CD14-positive monocyte (primary cell): ENCODE results near the gene ACVR1. TPM values are rescaled to one million over a fixed set of nuclear protein-coding genes. Genes with fewer than 3 reads are reported as not detected.

Experiments
- DNase-seq, 3 donors: peaks; one replicate each; pipeline ENCODE4 v3.0.0-alpha.2; 2011 to 2022
- H2AFZ ChIP-seq: 2 replicates; pipeline ENCODE4 v1.6.0; 2012; ENCODE audit warnings: mild to moderate bottlenecking, low read depth, low read length, inconsistent platforms; ENCODE audit not compliant: insufficient read depth, poor library complexity, severe bottlenecking
- H3K27ac ChIP-seq, 2 donors: 1 replicate in 1 of 2; 2 replicates in 1 of 2; pipeline ENCODE4 v1.5.1; 2012 to 2013; ENCODE audit warnings: low read length in 2 of 2, control low read depth in 1 of 2, inconsistent platforms in 1 of 2, low read depth in 1 of 2, mild to moderate bottlenecking in 1 of 2
- H3K27me3 ChIP-seq, 2 donors: one replicate each; pipeline versions ENCODE4 v1.6.0 to v1.6.1; 2011 to 2013; ENCODE audit warnings: low read length in 2 of 2; ENCODE audit not compliant: control insufficient read depth in 2 of 2, insufficient read depth in 2 of 2
- H3K36me3 ChIP-seq, 2 donors: replicated peaks in 1 of 2; 1 replicate in 1 of 2; 2 replicates in 1 of 2; pipeline versions ENCODE4 v1.5.1 to v1.6.1; 2012 to 2013; ENCODE audit warnings: low read length in 2 of 2, control low read depth in 1 of 2, inconsistent platforms in 1 of 2, mild to moderate bottlenecking in 1 of 2; ENCODE audit not compliant: insufficient read depth in 2 of 2, control insufficient read depth in 1 of 2
- H3K4me1 ChIP-seq, 2 donors: 1 replicate in 1 of 2; 2 replicates in 1 of 2; pipeline versions ENCODE4 v1.5.1 to v1.6.1; 2012 to 2013; ENCODE audit warnings: low read length in 2 of 2, control low read depth in 1 of 2, inconsistent platforms in 1 of 2, mild to moderate bottlenecking in 1 of 2, moderate library complexity in 1 of 2; ENCODE audit not compliant: insufficient read depth in 2 of 2, control insufficient read depth in 1 of 2
- H3K4me2 ChIP-seq: replicated peaks from 2 replicates; pipeline ENCODE3; 2012; ENCODE audit warnings: low read length, moderate library complexity, mild to moderate bottlenecking; ENCODE audit not compliant: poor library complexity, severe bottlenecking; ENCODE audit errors: extremely low read depth
- H3K4me3 ChIP-seq, 3 experiments: fragments of 200-600 bp in 1 of 3; sonication (generic) in 1 of 3; replicated peaks in 1 of 3; 1 replicate in 2 of 3; 2 replicates in 1 of 3; pipeline ENCODE4 v1.5.1; 2011 to 2013; ENCODE audit warnings: low read length in 3 of 3, mild to moderate bottlenecking in 3 of 3, control low read depth in 2 of 3, low read depth in 2 of 3, inconsistent platforms in 1 of 3, moderate library complexity in 1 of 3
- H3K79me2 ChIP-seq: 2 replicates; pipeline ENCODE4 v1.6.0; 2012; ENCODE audit warnings: mild to moderate bottlenecking, control low read depth, inconsistent platforms, low read length, moderate library complexity; ENCODE audit not compliant: insufficient read depth
- H3K9ac ChIP-seq: 2 replicates; pipeline ENCODE4 v1.6.0; 2017; ENCODE audit warnings: low read length, mild to moderate bottlenecking; ENCODE audit not compliant: insufficient read depth, poor library complexity, severe bottlenecking
- H3K9me3 ChIP-seq, 2 donors: replicated peaks in 1 of 2; 1 replicate in 1 of 2; 2 replicates in 1 of 2; pipeline versions ENCODE4 v1.5.1 to v1.6.1; 2012 to 2013; ENCODE audit warnings: low read length in 2 of 2, control low read depth in 1 of 2; ENCODE audit not compliant: control insufficient read depth in 1 of 2, insufficient read depth in 1 of 2
- H4K20me1 ChIP-seq: 2 replicates; pipeline ENCODE4 v1.6.0; 2012; ENCODE audit warnings: mild to moderate bottlenecking, low read length, control low read depth, moderate library complexity; ENCODE audit not compliant: insufficient read depth
- H3K27ac Mint-ChIP-seq, 7 donors: one replicate each; pipeline ENCODE4 v1.8.0; 2020; ENCODE audit warnings: mild to moderate bottlenecking in 7 of 7, mixed read lengths in 7 of 7, moderate library complexity in 6 of 7, inconsistent platforms in 2 of 7
- H3K27me3 Mint-ChIP-seq, 3 donors: one replicate each; pipeline ENCODE4 v1.8.0; 2021 to 2022; ENCODE audit warnings: low read depth in 3 of 3, mild to moderate bottlenecking in 3 of 3, mixed read lengths in 3 of 3, moderate library complexity in 3 of 3, inconsistent platforms in 1 of 3
- H3K36me3 Mint-ChIP-seq, 2 donors: one replicate each; pipeline ENCODE4 v1.8.0; 2020; ENCODE audit warnings: mixed read lengths in 2 of 2, inconsistent platforms in 1 of 2, mild to moderate bottlenecking in 1 of 2
- H3K4me1 Mint-ChIP-seq: one replicate; pipeline ENCODE4 v1.8.0; 2020; ENCODE audit warnings: mild to moderate bottlenecking, mixed read lengths
- H3K4me3 Mint-ChIP-seq, 2 donors: one replicate each; pipeline ENCODE4 v1.8.0; 2020; ENCODE audit warnings: mild to moderate bottlenecking in 2 of 2, mixed read lengths in 2 of 2, moderate library complexity in 1 of 2
- H3K9me3 Mint-ChIP-seq, 7 donors: one replicate each; pipeline ENCODE4 v1.8.0; 2020 to 2022; ENCODE audit warnings: mixed read lengths in 7 of 7, mild to moderate bottlenecking in 6 of 7, moderate library complexity in 6 of 7, inconsistent platforms in 2 of 7
- CTCF ChIP-seq: fragments of 200-600 bp; IDR thresholded peaks from one replicate; pipeline ENCODE4 v1.8.0; 2022; ENCODE audit warnings: antibody characterized with exemption, mild to moderate bottlenecking
- WGBS: methylation state at CpG from one replicate; pipeline ENCODE4 v1.1.5; 2013; ENCODE audit warnings: missing lambda C conversion rate; ENCODE audit not compliant: insufficient coverage; 5-methylcytosine and 5-hydroxymethylcytosine counted together
- intact Hi-C, 2 donors: fragments of 100-400 bp; cut with micrococcal nuclease; formaldehyde crosslinking; loops; one replicate each; pipeline versions ENCODE4 v1.15.0 to v1.15.1; 2023
- polyA plus RNA-seq, 3 donors: library from polyadenylated mRNA; depleted of rRNA in 1 of 3; unstranded in 2 of 3; stranded (reverse) in 1 of 3; fragments of 300-500 nt in 2 of 3; fragments of >200 nt in 1 of 3; fragmentation: Illumina TruSeq in 2 of 3; gene quantifications; 1 replicate in 2 of 3; 2 replicates in 1 of 3; pipeline ENCODE4 v1.2.3, GENCODE V29; 2012 to 2021

Gene ACVR1
- polyA plus RNA-seq, 3 donors: 2.8 to 13.4 (median 4.9) TPM

- 100% methylated on average over 2 of the region's 2 CpGs for WGBS
- Histone ChIP-seq H3K27ac (no peak overlapping the region), H3K4me3 (no peak overlapping the region), H3K4me1 (no peaks in the 10 kb centered on the region), H3K36me3 (peaks cover 8 to 29% of the 10 kb centered on the region in 2 donors), H2AFZ (no peak overlapping the region), H3K9ac (no peak overlapping the region), H3K9me3 (no peaks in the 10 kb centered on the region), H3K79me2 (no peaks in the 10 kb centered on the region), H4K20me1 (peaks cover 4% of the 10 kb centered on the region), H3K27me3 (no peaks in the 10 kb centered on the region), H3K4me2 (no peak overlapping the region)
- TF ChIP-seq CTCF: no peak
- H3K27ac Mint-ChIP-seq: no peak overlapping the region
- no peaks in the 10 kb centered on the region for H3K9me3 Mint-ChIP-seq
- DNase-seq: no peak
- intact Hi-C loops: no loop called here
- H3K4me3 Mint-ChIP-seq: no peak overlapping the region
- H3K4me1 Mint-ChIP-seq: no peaks in the 10 kb centered on the region
- peaks cover 20 to 22% of the 10 kb centered on the region in 2 donors for H3K36me3 Mint-ChIP-seq
- no peaks in the 10 kb centered on the region for H3K27me3 Mint-ChIP-seq
These were observed 92.9 kb downstream of the ACVR1 start for GRCh38 chr2:157783245-157783644.

- Mint-ChIP-seq H3K4me1 (no peaks in the 10 kb centered on the region), H3K9me3 (no peaks in the 10 kb centered on the region), H3K27me3 (no peaks in the 10 kb centered on the region), H3K4me3 (no peak overlapping the region), H3K36me3 (peaks cover 23 to 27% of the 10 kb centered on the region in 2 donors), H3K27ac (no peak overlapping the region)
- no peaks in the 10 kb centered on the region for H3K9me3 ChIP-seq
- H3K4me1 ChIP-seq: no peaks in the 10 kb centered on the region
- H3K36me3 ChIP-seq: peaks cover 11 to 36% of the 10 kb centered on the region in 2 donors
- no peaks in the 10 kb centered on the region for H3K79me2 ChIP-seq
- peaks cover 4% of the 10 kb centered on the region for H4K20me1 ChIP-seq
- intact Hi-C loops: no loop called here
- no peaks in the 10 kb centered on the region for H3K27me3 ChIP-seq
- no peak overlapping the region for H2AFZ ChIP-seq
- H3K27ac ChIP-seq: no peak overlapping the region
- H3K4me2 ChIP-seq: no peak overlapping the region
- no peak overlapping the region for H3K4me3 ChIP-seq
- WGBS: no CpG with 5 or more reads among the region's 4 CpGs
- DNase-seq: no peak
- H3K9ac ChIP-seq: no peak overlapping the region
- TF ChIP-seq CTCF: no peak
These were observed 93.9 kb downstream of the ACVR1 start for GRCh38 chr2:157782057-157782845.
